Stimulated activated CD4-positive, alpha-beta T cell treated with anti-CD3 and anti-CD28 coated beads, Interleukin-12 subunit alpha, Interleukin-12 subunit beta, amount 100 ng/mL, for 48 hours (primary cell): Measurements from ENCODE around the gene CLEC4C.
"Not testable (repeated sequence)": the region's sequence is repeated elsewhere in the genome, so short reads cannot be mapped to it uniquely, and the experiment has no call there.

Experiments
- DNase-seq, 3 donors: peaks; one replicate each; pipeline ENCODE4 v3.0.0-alpha.2; 2020; ENCODE audit warnings: low read depth in 2 of 3, low spot score in 1 of 3

The CLEC4C gene, protein sequence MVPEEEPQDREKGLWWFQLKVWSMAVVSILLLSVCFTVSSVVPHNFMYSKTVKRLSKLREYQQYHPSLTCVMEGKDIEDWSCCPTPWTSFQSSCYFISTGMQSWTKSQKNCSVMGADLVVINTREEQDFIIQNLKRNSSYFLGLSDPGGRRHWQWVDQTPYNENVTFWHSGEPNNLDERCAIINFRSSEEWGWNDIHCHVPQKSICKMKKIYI

DNA sequence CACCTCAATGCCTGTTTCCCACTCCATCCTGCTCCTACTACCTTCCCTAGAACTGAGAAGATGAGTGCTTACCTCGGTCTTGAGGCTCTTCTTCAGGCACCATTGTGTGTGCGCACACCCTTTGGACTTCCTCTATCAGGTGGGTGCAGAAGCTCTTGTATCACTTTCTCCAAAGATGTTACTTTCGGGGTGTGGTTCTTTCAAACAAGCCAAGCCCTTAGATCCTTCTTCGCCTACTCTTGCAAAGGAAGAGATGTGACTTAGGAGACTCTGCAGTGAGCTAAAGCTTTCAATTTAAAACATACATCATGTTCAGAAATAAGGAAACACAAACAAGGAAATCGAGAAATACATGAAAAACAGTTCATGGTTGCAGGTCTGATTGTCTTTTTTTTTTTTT lies at the start of gene CLEC4C:
Gene CLEC4C, minus strand, starts transcription at position 130 of the 400 bp plus-strand sequence. Its CDS starts 27 bp downstream, at position 103.
- no peak for DNase-seq

DNA sequence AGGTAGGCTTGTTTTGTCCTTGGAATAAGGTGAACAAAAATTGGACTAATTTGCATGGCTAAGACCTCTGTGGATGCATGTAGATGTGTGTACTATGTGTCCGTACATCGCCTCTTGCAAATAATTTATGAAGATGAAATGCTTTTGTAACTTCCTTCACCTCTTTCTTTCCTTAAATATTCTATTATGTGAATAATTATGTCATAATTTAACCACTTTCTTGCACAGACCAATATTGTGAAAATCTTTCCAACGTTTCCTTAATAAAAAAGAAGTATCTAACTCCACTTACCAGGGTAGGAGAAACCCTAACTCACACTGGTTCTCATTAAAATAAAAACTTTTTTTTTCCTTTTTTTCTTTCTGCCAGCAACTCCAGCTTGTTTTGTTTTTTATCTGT lies 46.0 kb upstream of the CLEC4C start:
- no peak for DNase-seq

DNA sequence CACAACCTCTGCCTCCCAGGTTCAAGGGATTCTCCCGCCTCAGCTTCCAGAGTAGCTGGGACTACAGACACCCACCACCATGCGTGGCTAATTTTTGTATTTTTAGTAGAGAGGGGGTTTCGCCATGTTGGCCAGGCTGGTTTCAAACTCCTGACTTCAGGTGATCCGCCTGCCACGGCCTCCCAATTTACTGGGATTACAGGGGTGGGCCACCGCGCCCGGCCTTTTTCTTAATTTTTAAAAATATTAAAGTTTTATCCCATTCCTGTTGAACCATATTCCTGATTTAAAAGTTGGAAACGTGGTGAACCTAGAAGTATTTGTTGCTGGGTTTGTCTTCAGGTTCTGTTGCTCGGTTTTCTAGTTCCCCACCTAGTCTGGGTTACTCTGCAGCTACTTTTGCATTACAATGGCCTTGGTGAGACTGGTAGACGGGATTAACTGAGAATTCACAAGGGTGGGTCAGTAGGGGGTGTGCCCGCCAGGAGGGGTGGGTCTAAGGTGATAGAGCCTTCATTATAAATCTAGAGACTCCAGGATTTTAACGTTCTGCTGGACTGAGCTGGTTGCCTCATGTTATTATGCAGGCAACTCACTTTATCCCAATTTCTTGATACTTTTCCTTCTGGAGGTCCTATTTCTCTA lies 41.8 kb upstream of the CLEC4C start, which contains the start of gene NANOG:
Gene NANOG, plus strand, starts transcription at position 519 of the 645 bp plus-strand sequence. CDS start 213 bp downstream, outside the sequence.
- not testable (repeated sequence) for DNase-seq

DNA sequence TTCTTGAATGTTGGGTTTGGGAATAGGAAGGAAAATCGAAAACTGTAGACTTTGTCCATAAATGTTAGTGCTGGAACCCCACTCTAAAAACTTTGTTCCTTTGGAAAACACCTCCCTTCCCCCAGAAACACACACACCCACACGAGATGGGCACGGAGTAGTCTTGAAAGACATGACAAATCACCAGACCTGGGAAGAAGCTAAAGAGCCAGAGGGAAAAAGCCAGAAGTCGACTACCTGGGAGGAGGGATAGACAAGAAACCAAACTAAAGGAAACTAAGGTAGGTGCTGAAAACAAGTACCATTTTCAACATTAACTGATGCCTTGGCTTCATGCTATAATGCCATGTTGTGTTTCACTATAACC lies 41.1 kb upstream of the CLEC4C start:
- no peak for DNase-seq

DNA sequence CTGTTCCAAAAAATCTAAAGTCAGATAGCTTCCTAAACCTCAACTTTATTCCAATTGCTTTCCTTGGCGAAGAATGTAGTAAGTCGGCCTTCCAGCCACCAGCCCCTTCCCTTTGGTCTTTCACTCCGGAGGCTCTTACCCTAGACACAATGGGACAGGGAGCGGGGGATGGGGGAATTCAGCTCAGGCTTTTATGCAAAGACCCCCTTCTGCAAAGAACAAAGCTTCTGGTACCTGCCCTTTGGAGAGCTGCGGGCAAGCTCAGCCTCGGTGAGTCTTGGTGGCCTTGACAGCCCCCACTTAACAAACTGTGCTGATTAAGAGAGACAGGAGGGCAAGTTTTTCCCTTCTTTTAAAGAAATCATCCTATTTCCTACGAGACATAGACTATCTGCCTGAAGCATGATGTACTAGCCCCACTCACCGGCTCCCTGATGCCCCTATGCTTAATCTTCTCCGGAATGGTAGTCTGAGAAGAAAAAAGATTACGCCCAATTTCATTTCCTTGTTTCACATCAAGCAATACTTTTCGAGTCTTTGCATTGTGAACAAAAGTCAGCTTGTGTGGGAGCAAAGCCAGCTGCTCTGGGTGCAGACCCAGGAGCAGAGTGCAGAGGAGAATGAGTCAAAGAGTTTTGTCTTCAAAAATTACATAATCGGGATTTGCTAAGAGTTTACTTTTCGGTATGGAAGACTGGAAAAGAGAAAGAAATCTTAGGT lies 40.6 kb upstream of the CLEC4C start:
- DNase-seq, result no peak

DNA sequence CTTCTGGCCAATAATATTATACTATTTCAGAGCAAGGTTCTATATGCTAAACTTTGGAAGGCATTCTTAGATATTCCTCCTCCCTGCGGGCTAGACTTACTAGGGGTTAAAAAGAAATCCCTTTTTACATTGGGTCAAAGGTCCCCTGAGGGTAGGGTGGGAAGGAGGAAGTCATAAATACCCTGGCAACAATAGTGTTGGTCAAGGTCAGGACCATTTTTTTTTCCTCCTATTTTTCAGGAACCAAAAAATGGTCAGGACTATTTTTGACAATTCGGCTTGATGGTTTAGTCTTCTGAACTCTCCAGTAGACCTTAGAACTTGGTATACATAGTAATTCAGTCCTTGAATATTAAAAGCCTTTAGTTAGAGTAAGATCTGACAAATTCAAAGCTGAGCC lies 37.5 kb upstream of the CLEC4C start:
- DNase-seq, result no peak

DNA sequence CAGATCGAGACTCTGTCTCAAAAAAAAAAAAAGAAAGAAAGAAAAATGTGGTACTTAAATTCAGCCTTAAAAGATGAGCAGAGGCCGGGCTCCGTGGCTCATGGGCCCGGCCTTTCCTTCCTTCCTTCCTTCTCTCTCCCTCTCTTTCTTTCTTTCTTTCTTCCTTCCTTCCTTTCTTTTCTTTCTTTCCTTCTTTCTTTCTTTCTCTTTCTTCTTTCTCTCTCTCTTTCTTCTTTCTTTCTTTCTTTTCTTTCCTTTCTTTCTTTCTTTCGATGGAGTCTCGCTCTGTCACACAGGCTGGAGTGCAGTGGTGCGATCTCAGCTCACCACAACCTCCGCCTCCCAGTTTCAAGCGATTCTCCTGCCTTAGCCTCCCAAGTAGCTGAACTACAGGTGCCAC lies 36.3 kb upstream of the CLEC4C start:
- DNase-seq, result not testable (repeated sequence)

DNA sequence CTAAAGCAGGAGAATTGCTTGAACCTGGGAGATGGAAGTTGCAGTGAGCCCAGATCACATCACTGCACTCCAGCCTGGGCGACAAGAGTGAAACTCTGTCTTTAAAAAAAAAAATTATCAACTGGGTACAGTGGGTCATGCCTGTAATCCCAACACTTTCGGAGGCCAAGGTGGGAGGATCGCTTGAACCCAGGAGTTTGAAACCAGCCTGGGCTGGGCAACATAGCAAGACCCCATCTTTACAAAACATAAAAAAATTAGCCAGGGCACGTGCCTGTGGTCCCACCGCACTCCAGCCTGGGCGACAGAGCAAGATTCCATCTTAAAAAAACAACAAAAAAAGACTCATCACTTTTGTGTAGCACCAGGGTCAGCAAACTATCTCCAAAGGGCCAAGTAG lies 34.9 kb upstream of the CLEC4C start:
- DNase-seq, result no peak

DNA sequence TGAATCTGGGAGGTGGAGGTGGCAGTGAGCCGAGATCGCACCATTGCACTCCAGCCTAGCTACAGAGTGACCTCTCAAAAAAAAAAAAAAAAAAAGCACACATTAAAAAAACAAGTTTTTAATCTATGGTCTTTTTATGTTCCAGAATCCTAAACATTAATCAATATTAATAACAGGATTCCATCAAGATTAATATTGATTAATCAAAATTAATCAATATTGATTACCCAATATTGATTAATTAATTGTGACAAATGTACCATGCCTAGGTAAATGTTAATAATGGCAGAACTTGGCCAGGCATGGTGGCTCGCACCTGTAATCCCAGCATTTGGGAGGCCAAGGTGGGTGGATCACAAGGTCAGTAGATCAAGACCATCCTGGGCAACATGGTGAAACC lies 34.1 kb upstream of the CLEC4C start:
- DNase-seq, result no peak

DNA sequence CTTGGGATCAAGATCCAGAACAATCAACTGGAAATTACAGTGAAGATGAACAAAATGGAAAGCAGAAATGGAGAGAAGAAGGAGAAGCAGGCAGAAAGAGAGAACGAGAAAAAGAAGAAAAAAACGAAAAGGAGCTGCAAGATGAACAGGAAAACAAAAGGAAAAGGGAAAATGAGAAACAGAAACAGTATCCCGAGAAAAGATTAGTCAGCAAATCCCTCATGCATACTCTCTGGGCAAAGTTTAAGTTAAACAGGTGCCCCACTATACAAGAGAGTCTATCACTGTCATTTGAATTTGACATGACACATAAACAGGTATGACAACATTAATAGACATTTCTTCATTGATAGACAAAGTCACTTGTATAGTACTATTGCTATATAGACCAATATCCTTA lies 22.8 kb upstream of the CLEC4C start:
- no peak for DNase-seq

DNA sequence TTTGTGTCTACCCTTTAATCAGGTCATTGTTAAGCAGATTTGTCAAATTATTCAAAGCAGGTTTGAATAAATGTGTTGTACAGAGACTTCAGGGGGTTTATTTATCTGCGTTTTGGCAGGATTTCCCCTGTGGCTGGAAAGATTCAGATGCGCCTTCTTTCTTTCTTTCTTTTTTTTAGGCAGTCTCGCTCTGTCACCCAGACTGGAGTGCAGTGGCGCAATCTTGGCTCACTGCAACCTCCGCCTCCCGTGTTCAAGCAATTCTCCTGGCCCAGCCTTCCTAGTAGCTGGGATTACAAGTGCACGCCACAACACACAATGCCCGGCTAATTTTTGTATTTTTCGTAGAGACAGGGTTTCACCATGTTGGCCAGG lies 11.6 kb upstream of the CLEC4C start:
- DNase-seq, result no peak

DNA sequence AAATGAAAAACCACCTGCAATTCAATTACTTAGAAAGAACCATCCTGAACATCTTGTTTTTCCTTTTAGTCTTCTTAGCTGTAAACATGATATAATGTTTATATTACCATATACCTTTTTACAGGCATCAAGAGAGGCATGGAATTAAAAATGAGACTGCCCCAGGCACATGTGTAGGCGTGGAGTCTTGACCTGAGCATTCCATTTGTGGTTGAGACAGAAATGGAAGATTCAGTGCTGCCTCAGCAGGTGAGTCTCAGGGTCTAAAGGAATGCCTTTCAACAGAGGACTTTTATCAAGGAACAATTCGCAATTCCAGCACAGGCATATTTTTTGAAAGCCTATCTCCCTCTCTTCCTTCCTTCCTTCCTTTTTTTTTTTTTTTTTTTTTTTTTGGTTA lies 9.8 kb upstream of the CLEC4C start:
- no peak for DNase-seq

DNA sequence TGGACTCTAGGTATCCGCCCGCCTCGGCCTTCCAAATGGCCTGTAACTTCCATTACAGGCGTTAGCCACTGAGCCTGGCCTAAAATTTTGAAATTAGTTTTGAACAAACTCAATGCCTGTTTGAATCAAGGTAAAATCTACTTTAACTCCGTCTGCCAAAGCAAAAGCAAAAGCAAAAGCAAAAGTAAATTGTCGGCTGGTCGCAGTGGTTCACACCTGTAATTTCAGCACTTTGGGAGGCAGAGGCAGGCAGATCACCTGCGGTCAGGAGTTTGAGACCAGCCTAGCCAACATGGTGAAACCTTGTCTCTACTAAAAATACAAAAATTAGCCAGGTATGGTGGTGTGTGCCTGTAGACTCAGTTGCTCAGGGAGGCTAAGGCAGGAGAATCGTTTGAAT lies 8.5 kb upstream of the CLEC4C start:
- not testable (repeated sequence) for DNase-seq

DNA sequence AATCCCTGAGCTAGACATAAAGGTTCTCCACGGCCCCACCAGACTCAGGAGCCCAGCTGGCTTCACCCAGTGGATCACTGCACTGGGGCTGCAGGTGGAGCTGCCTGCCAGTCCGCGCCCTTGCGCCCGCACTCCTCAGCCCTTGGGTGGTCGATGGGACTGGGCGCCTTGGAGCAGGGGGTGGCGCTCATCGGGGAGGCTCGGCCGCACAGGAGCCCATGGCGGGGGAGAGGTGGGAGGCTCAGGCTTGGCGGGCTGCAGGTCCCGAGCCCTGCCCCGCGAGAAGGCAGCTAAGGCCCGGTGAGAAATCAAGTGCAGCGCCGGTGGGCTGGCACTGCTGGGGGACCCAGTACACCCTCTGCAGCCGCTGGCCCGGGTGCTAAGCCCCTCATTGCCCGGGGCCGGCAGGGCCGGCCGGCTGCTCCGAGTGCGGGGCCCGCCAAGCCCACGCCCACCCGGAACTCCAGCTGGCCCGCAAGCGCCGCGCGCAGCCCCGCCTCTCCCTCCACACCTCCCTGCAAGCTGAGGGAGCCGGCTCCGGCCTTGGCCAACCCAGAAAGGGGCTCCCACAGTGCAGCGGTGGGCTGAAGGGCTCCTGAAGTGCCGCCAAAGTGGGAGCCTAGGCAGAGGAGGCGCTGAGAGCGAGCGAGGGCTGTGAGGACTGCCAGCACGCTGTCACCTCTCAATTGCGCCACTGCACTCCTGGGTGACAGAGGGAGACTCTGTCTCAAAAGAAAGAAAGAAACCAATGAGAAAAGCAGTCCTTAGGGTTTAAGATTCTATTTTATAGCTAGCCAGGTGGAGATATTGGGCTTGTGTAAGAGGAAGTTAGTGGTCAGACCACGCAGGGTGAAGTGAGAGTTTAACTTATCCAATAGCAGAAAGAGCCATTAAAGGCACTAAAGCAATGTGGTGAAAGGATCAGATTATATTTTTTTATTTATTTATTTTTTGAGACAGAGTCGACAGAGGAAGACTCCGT lies 5.1 kb upstream of the CLEC4C start:
- DNase-seq, result not testable (repeated sequence)

DNA sequence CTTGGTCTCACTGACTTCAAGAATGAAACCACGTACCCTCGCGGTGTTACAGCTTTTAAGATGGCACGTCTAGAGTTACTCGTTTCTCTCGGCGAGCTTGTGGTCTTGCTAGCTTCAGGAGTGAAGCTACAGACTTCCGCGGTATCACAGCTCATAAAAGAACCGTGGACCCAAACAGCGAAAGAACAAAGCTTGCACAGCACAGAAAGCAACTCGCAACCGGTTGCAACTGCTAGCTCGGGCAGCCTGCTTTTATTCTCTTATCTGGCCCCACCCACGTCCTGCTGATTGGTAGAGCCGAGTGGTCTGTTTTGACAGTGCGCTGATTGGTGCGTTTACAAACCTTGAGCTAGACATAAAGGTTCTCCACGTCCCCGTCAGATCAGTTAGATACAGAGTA lies 4.2 kb upstream of the CLEC4C start:
- no peak for DNase-seq

DNA sequence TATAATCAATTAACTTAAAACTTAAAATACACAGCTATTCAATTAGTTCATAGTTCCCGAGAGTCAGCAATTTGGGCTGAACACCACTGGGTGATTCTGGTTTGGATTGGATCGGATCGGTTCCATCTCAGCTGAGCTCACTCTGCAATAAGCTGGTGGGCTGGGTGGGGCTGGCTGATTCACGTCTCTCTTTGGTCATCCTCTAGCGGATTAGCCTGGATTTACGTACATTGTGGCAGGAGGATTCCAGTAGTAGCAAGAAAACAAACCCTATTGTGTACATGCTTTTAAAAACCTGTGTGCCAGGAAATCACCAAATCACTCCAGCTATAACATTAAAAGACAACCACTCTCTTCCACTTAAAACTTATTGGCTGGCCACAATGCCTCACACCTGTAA lies 3.2 kb upstream of the CLEC4C start:
- no peak for DNase-seq

DNA sequence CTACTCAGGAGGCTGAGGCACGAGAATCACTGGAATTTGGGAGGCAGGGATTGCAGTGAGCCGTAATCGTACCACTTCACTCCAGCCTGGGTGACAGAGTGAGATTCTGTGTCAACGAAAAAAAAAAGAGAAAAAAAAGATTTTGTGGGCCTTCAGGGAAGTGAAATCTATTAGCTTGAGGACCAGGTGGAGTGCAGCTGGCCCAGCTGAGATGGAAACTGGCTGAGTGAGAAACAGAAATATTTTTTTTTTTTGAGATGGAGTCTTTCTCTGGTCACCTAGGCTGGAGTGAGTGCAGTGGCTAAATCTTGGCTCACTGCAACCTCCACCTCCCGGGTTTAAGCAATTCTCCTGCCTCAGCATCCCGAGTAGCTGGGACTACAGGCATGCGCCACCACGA lies 2.3 kb upstream of the CLEC4C start:
- no peak for DNase-seq

DNA sequence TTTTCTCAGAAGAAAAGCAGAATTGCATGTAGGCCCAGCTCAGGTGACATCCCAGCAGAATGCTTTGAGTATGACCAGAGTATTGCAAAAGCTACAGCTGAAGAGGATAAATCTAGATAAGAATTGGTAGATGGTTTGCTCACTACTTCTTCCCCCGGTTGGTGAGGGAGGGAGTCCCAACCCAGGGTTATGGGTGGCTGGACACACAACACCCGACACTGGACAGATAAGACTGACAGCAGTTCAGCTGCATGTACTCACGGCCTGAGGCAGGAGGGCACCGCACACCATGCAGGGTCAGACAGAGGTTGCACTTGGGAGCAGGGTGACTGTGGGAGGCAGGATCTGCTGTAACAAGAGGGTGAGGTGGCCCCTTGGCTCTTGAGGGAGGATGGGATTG lies 1.7 kb upstream of the CLEC4C start:
- no peak for DNase-seq

DNA sequence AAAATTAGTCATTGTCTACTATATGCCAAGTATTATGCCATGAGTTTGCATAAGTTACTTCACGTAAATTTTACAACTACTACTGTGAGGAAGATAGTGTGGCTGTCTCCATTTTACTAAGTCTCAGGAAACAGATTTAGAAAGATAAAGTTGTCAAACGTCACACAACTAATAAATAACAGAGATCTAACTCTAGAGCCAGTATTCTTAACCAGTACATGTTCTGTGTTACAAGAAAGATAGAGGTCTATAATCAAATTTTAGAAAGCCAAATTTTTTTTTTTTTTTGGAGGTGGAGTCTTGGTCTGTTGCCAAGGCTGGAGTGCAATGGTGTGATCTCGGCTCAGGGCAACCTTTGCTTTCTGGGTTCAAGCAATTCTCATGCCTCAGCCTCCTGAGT lies 14.2 kb downstream of the CLEC4C start:
- DNase-seq, result no peak

DNA sequence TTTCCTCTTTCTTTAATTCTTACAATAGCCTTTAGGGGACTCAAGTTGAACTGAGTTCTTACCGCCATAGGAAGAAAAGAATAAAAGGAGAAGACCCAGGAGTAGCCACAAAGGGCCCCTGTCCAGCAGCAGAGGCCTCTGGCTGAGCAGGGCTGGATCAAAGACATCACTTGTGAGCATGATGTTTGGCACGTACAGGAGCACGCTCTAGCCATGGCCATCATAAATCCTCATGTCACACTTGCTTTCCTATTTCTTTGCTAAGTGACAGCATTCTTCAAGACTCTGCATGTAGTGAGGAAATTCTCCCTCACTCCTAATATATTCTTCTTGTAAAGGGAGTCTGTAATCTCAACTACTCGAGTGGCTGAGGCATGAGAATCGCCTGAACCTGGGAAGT lies 15.7 kb downstream of the CLEC4C start:
- DNase-seq, result no peak

DNA sequence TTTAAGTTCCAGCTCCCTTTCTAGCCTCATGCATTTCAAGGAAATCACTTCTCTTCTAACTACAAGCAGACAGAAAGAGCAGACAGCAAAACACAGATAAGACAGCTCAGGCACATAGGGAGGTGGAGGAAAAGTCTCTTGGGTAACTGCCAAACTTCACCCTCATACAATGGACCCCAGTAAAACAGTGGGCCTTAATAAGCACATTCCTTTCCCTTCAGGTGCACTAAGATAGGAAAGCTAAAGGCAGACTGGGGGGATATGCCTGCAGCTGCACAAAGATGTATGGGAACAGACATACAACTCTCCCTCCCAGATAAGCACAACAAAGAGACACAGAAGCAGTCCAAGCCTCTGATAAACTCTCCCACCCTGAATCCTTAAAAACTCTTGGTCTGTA lies 16.2 kb downstream of the CLEC4C start:
- DNase-seq, result not testable (repeated sequence)
